Prostate gland (tissue), 2 donors: ENCODE measurements around the gene WDR20. TPM values are rescaled to one million over a fixed set of nuclear protein-coding genes. Genes with fewer than 3 reads are reported as not detected.

Experiments used
- DNase-seq: peaks from one replicate; pipeline ENCODE4 v3.0.0-alpha.2; 2019; ENCODE audit warnings: low spot score
- H3K27ac ChIP-seq, 2 donors: fragments of 200-600 bp; sonication (generic); 2 replicates each; pipeline ENCODE4 v1.5.1; 2017 to 2019
- H3K27me3 ChIP-seq: fragments of 200-600 bp; sonication (generic); replicated peaks from 2 replicates; pipeline ENCODE4 v1.5.1; 2019; ENCODE audit not compliant: insufficient read depth
- H3K36me3 ChIP-seq, 2 donors: fragments of 200-600 bp; sonication (generic); 1 replicate in 1 of 2; 2 replicates in 1 of 2; pipeline versions ENCODE4 v1.5.1 to v1.8.1; 2017 to 2019
- H3K4me1 ChIP-seq: fragments of 200-600 bp; sonication (generic); replicated peaks from 2 replicates; pipeline ENCODE4 v1.5.1; 2019
- H3K4me3 ChIP-seq, 2 donors: fragments of 200-600 bp; sonication (generic); 2 replicates each; pipeline ENCODE4 v1.5.1; 2017 to 2019
- H3K9me3 ChIP-seq: fragments of 200-600 bp; sonication (generic); 2 replicates; pipeline ENCODE4 v1.5.1; 2017
- CTCF ChIP-seq, 4 experiments: fragments of 200-600 bp in 2 of 4; fragments of 450-650 bp in 2 of 4; sonication (generic) in 2 of 4; IDR thresholded peaks; 1 replicate in 3 of 4; 2 replicates in 1 of 4; pipeline ENCODE4 v1.5.1; 2016 to 2019; ENCODE audit warnings: antibody characterized with exemption in 4 of 4, mild to moderate bottlenecking in 2 of 4, moderate library complexity in 2 of 4
- POLR2A ChIP-seq: fragments of 450-650 bp; IDR thresholded peaks from one replicate; pipeline ENCODE4 v1.6.1; 2016; ENCODE audit warnings: antibody characterized with exemption, mild to moderate bottlenecking
- POLR2AphosphoS5 ChIP-seq: sonication (generic); formaldehyde crosslinking; IDR thresholded peaks from one replicate; pipeline ENCODE4 v1.6.1; 2017; ENCODE audit warnings: antibody characterized with exemption
- WGBS: methylation state at CpG from one replicate; pipeline ENCODE4 v1.1.5; 2018; 5-methylcytosine and 5-hydroxymethylcytosine counted together
- intact Hi-C: fragments of 100-400 bp; cut with DNase I; formaldehyde crosslinking; loops from one replicate; pipeline ENCODE4 v1.14.2; 2022
- total RNA-seq, 2 donors: library from RNA; depleted of rRNA; stranded (reverse); fragments of >200 nt; gene quantifications; one replicate each; pipeline ENCODE4 v1.1.0, GENCODE V29; 2016

The WDR20 gene
- total RNA-seq, 2 donors from 2014 or later = 36.6 to 38.6 TPM

DNA sequence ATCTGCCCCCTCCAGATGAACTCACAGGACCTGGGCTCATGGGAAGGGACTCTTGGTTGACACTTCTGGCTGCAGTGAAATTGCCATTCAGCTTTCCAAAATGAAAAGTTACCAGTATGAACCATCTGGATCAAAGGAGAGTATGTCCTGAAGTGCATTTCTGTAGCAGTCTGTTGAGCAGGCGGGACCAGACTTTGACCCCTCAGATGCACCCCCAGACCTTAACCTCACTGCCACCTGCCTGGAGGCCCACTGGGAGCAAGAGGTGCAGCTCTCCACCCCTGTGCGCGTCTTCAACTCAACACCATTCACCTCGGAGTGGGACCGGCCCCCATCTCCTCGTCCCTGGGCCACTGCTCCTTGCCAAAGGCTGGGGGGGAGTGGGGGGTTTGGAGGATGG, 110.3 kb downstream of the WDR20 start:
- no peaks in the 10 kb centered on the region for H3K4me1 ChIP-seq
- 97% methylated on average over 6 of the region's 6 CpGs for WGBS
- TF ChIP-seq CTCF (IDR thresholded peaks at IDR 0.05) (no peak), POLR2AphosphoS5 (no peak)
- no peak overlapping the region for H3K4me3 ChIP-seq
- H3K9me3 ChIP-seq = no peaks in the 10 kb centered on the region
- H3K36me3 ChIP-seq = no peaks in the 10 kb centered on the region
- intact Hi-C loops = no loop called here
- no peak overlapping the region for H3K27ac ChIP-seq
- H3K27me3 ChIP-seq = no peaks in the 10 kb centered on the region
- no peak for DNase-seq

DNA sequence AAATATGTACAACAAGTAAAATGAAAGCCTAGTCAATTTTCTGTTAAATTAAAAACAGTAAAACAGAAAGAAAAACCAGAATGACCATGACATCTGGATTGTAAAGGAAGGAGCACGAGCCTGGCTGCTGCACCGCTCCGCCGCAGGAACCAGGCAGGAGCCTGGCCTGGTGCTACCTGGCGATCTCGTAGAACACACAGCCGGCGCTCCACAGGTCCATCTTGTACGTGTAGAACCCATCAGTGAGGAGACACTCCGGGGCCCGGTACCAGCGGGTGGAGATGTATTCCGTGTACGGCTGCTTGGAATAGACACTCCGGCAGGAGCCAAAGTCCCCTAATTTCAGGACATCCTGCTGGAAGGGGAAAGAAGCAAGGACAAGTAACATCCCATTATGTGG, 110.9 kb downstream of the WDR20 start:
- Histone ChIP-seq H3K27me3 (no peaks in the 10 kb centered on the region), H3K27ac (no peak overlapping the region), H3K4me3 (no peak overlapping the region), H3K36me3 (no peaks in the 10 kb centered on the region), H3K4me1 (no peaks in the 10 kb centered on the region), H3K9me3 (no peaks in the 10 kb centered on the region)
- intact Hi-C loops = no loop called here
- 94% methylated on average over 15 of the region's 15 CpGs for WGBS
- TF ChIP-seq POLR2A (no peak), POLR2AphosphoS5 (no peak), CTCF (IDR thresholded peaks at IDR 0.05) (no peak)
- DNase-seq = no peak

GRCh38 chr14:102251161-102251560, 111.5 kb downstream of the WDR20 start:
- DNase-seq = no peak
- intact Hi-C loops = no loop called here
- 93% methylated on average over 8 of the region's 8 CpGs for WGBS
- no peak for TF ChIP-seq POLR2AphosphoS5
- TF ChIP-seq CTCF (IDR thresholded peaks at IDR 0.05) = no peak
- no peak for TF ChIP-seq POLR2A
- Histone ChIP-seq H3K36me3 (no peaks in the 10 kb centered on the region), H3K9me3 (no peaks in the 10 kb centered on the region), H3K4me1 (no peaks in the 10 kb centered on the region), H3K4me3 (no peak overlapping the region), H3K27ac (no peak overlapping the region), H3K27me3 (no peaks in the 10 kb centered on the region)

- no peak overlapping the region for H3K4me3 ChIP-seq
- H3K4me1 ChIP-seq = no peaks in the 10 kb centered on the region
- no peak for DNase-seq
- no peaks in the 10 kb centered on the region for H3K27me3 ChIP-seq
- no peaks in the 10 kb centered on the region for H3K9me3 ChIP-seq
- no peaks in the 10 kb centered on the region for H3K36me3 ChIP-seq
- TF ChIP-seq POLR2AphosphoS5 = no peak
- TF ChIP-seq CTCF (IDR thresholded peaks at IDR 0.05) = no peak
- TF ChIP-seq POLR2A = no peak
- H3K27ac ChIP-seq = no peak overlapping the region
- intact Hi-C loops = no loop called here
- WGBS = 91% methylated on average over 21 of the region's 21 CpGs
Observed at GRCh38 chr14:102252834-102253801, 113.4 kb downstream of the WDR20 start.
